ENCODE results near the gene KRTAP3-1. TPM values are rescaled to one million over a fixed set of nuclear protein-coding genes. Genes with fewer than 3 reads are reported as not detected.

Gene KRTAP3-1
- total and polyA plus RNA-seq, 2 experiments from 2014 or later, result not detected

GRCh38 chr17:41013181-41013580 lies 4.3 kb upstream of the KRTAP3-1 start:
- no peaks in the 10 kb centered on the region for H3K27me3 ChIP-seq (ENCODE audit: insufficient read depth)
- no peak for DNase-seq (ENCODE audit: low spot score)
- no peak overlapping the region for H3K4me2 ChIP-seq
- no peaks in the 10 kb centered on the region for H3K36me3 Mint-ChIP-seq (ENCODE audit: low read depth)
- no peaks in the 10 kb centered on the region for H3K9me3 Mint-ChIP-seq
- TF ChIP-seq EZH2phosphoT487 (IDR thresholded peaks at IDR 0.05; ENCODE audit: unreplicated experiment), result no peak
- TF ChIP-seq EZH2 (IDR thresholded peaks at IDR 0.05; ENCODE audit: low read depth, unreplicated experiment), result no peak
- no peak for TF ChIP-seq ZNF462 (CRISPR knock-in tag; IDR thresholded peaks at IDR 0.05)
- no peak for TF ChIP-seq CREB1 (CRISPR knock-in tag; IDR thresholded peaks at IDR 0.05; ENCODE audit: low read depth)
- no peak for TF ChIP-seq REST (IDR thresholded peaks at IDR 0.05; ENCODE audit: unreplicated experiment)
- no peaks in the 10 kb centered on the region for H3K36me3 ChIP-seq (ENCODE audit: insufficient read depth)
- H4K20me1 ChIP-seq (replicated peaks; ENCODE audit: insufficient read depth), result no peaks in the 10 kb centered on the region
- peaks cover 10% of the 10 kb centered on the region; the same call in 2 of the 3 replicates for H3K4me1 Mint-ChIP-seq
- peaks cover 1% of the 10 kb centered on the region for H3K27me3 Mint-ChIP-seq (ENCODE audit: insufficient read depth, low read depth, poor library complexity)
- H3K4me3 Mint-ChIP-seq, result no peak overlapping the region
- no peaks in the 10 kb centered on the region; the same call in 1 of the 2 replicates for H3K9me2 ChIP-seq (ENCODE audit: insufficient read depth)
- H3K27ac Mint-ChIP-seq, result no peak overlapping the region
- H3K79me2 ChIP-seq (replicated peaks; ENCODE audit: insufficient read depth), result no peaks in the 10 kb centered on the region
- no peak for ATAC-seq
- H3K27ac ChIP-seq (ENCODE audit: low read depth), result no peak overlapping the region
- peaks cover 14% of the 10 kb centered on the region for H3K4me1 ChIP-seq (ENCODE audit: insufficient read depth)
- no peak overlapping the region; the same call in 1 of the 2 replicates for H2AFZ ChIP-seq
- no peaks in the 10 kb centered on the region for H3F3A ChIP-seq (replicated peaks; ENCODE audit: low read depth)
- no peak overlapping the region for H3K4me3 ChIP-seq
